ENCODE measurements around the gene RAB36. TPM values are rescaled to one million over a fixed set of nuclear protein-coding genes. Genes with fewer than 3 reads are reported as not detected.

The RAB36 gene
- total RNA-seq, 1 experiment from 2014 or later, result 1.4 TPM

DNA sequence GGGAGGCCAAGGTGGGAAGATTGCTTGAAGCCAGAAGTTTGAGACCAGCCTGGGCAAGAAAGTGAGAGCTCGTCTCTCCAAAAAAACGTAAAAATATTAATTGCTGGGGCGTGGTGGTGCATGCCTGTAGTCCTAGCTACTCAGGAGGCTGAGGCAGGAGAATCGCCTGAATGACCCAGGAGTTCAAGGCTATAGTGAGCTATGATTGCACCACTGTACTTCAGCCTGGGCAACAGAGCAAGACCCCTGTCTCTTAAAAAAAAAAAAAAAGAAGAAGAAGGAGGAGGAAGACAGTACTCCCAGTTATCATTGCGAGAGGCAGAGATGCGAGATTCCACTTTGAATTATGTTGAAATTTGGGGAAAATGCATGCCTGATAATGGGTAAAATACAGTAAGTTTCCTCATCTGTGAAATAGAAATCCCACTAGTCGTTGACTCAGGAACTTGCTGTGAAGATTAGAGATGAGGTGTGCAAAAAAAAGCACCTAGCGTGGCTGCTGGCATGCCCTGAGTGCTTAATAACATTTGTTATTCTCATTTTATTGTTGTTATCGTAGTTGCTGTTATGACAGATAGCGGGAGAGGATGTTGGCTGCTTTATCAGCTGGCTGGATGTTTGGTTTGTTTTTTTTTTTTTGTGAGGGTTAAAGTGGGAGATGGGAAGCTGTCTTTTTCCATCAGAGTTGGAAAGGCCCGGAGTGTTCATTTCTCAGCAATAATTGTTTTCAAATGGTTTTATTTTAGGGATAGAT is 68.5 kb downstream of the RAB36 start:
- Histone ChIP-seq H2BK120ac (ENCODE audit: low read depth, low read length, poor library complexity, severe bottlenecking) (no peak overlapping the region), H2AK5ac (ENCODE audit: insufficient read length, low read length) (no peak overlapping the region), H4K20me1 (ENCODE audit: control insufficient read depth, insufficient read depth, insufficient read length) (no peaks in the 10 kb centered on the region), H3K56ac (ENCODE audit: insufficient read length, low read depth, low read length) (no peak overlapping the region), H3K23ac (ENCODE audit: insufficient read length, low read depth, low read length) (no peak overlapping the region), H3K79me1 (ENCODE audit: insufficient read depth, low read depth, low read length, poor library complexity, severe bottlenecking) (peaks cover 19% of the 10 kb centered on the region), H3K27ac (ENCODE audit: insufficient read length, low read depth, low read length) (no peak overlapping the region), H2BK5ac (ENCODE audit: insufficient read length, low read length) (no peak overlapping the region), H3K23me2 (ENCODE audit: insufficient read length, low read depth, low read length, poor library complexity, severe bottlenecking) (no peaks in the 10 kb centered on the region), H2AFZ (ENCODE audit: low read length) (no peak overlapping the region), H2BK12ac (ENCODE audit: insufficient read length, low read depth, low read length) (no peak overlapping the region), H4K91ac (ENCODE audit: insufficient read length, low read depth, low read length) (no peak overlapping the region), H3K9me3 (ENCODE audit: control insufficient read depth, low read depth, low read length) (no peaks in the 10 kb centered on the region), H3K27me3 (ENCODE audit: insufficient read depth, low read length) (no peaks in the 10 kb centered on the region), H3K4me1 (ENCODE audit: insufficient read depth, low read length) (peaks cover 5% of the 10 kb centered on the region; the same call in 1 of the 2 replicates), H3K4me2 (ENCODE audit: insufficient read depth, insufficient read length, low read length) (no peak overlapping the region), H3T11ph (ENCODE audit: low read length) (no peak overlapping the region), H3K4ac (ENCODE audit: low read depth, low read length) (no peak overlapping the region), H3K14ac (ENCODE audit: insufficient read depth, low read length) (no peak overlapping the region), H3K18ac (ENCODE audit: insufficient read length, low read depth, low read length) (no peak overlapping the region), H2BK20ac (ENCODE audit: low read depth, low read length, poor library complexity, severe bottlenecking) (no peak overlapping the region), H3K79me2 (ENCODE audit: insufficient read depth, low read length) (peaks cover 44% of the 10 kb centered on the region), H3K9ac (ENCODE audit: extremely low read depth, insufficient read length, low read length) (no peak overlapping the region), H4K5ac (ENCODE audit: insufficient read length, low read depth, low read length) (no peak overlapping the region), H4K8ac (replicated peaks; ENCODE audit: insufficient read length, low read depth, low read length) (no peak overlapping the region), H2BK15ac (ENCODE audit: low read depth, low read length) (no peak overlapping the region)
- H3K36me3 Mint-ChIP-seq (ENCODE audit: insufficient read depth in 1 of 3, low read depth in 3 of 3), result peaks cover 2 to 6% (median 3%) of the 10 kb centered on the region in 3 experiments; a peak in 4 of 7 replicates
- H3K4me3 Mint-ChIP-seq, result no peak overlapping the region
- WGBS (ENCODE audit: extremely low coverage, insufficient read length, low lambda C conversion rate), result no CpG with 5 or more reads among the region's 11 CpGs
- peaks cover 47 to 49% of the 10 kb centered on the region in 2 experiments for H3K4me1 Mint-ChIP-seq
- H3K9me3 Mint-ChIP-seq, result no peaks in the 10 kb centered on the region
- no peaks in the 10 kb centered on the region for H3K27me3 Mint-ChIP-seq (ENCODE audit: low read depth)
- DNase-seq, result no peak
- TF ChIP-seq CTCF (conservative IDR thresholded peaks at IDR 0.05), result no peak
- peak overlapping the region in 2 of 3 experiments; percentile 26 to 83; a peak in 2 of 7 replicates for H3K27ac Mint-ChIP-seq

Other genes starting within 250 kb of the RAB36 start
- 5.0 and 5.2 TPM in 2 replicates for gene GNAZ, start 75.0 kb upstream of the RAB36 start, total RNA-seq (2021)
- not detected in 2 replicates for gene RSPH14, start 3.5 kb upstream of the RAB36 start, total RNA-seq (2021)
- 77.0 and 81.6 TPM in 2 replicates for gene BCR, start 35.0 kb downstream of the RAB36 start, total RNA-seq (2021)